ENCODE measurements around the gene POLDIP2. TPM values are rescaled to one million over a fixed set of nuclear protein-coding genes. Genes with fewer than 3 reads are reported as not detected.

Gene POLDIP2
- total RNA-seq, 2 donors from 2014 or later, result 78.2 to 91.2 TPM

GRCh38 chr17:28384281-28385036, 27.1 kb upstream of the POLDIP2 start:
- Mint-ChIP-seq H3K27ac (peak overlapping the region; percentile 14), H3K4me3 (peak overlapping the region; percentile 70 to 95), H3K27me3 (ENCODE audit: low read depth) (peaks cover 6% of the 10 kb centered on the region), H3K36me3 (ENCODE audit: insufficient read depth in 2 of 2) (peaks cover 0 to 5% of the 10 kb centered on the region in 2 donors), H3K9me3 (no peaks in the 10 kb centered on the region), H3K4me1 (ENCODE audit: low read depth) (peaks cover 36% of the 10 kb centered on the region)
- DNase-seq (peak; percentile 69 to 70), ATAC-seq (replicated peaks in 1 of 2) (peak; percentile 93 to 96)

- ATAC-seq (replicated peaks in 1 of 2), result no peak
- Mint-ChIP-seq H3K36me3 (ENCODE audit: insufficient read depth in 2 of 2) (peaks cover 0 to 2% of the 10 kb centered on the region in 2 donors), H3K4me3 (peak overlapping the region; percentile 31 to 46), H3K27ac (no peak overlapping the region), H3K9me3 (no peaks in the 10 kb centered on the region), H3K27me3 (ENCODE audit: low read depth) (peaks cover 6% of the 10 kb centered on the region), H3K4me1 (ENCODE audit: low read depth) (peaks cover 34% of the 10 kb centered on the region)
- peak; percentile 43 to 49 for DNase-seq
These were observed 24.0 kb upstream of the POLDIP2 start for GRCh38 chr17:28381141-28381825.

- no peaks in the 10 kb centered on the region for H3K9me3 Mint-ChIP-seq
- H3K36me3 Mint-ChIP-seq (ENCODE audit: insufficient read depth in 2 of 2), result peaks cover 0 to 2% of the 10 kb centered on the region in 2 donors
- no peak for ATAC-seq (replicated peaks in 1 of 2)
- peak overlapping the region in 1 of 2 donors; percentile 46 for H3K4me3 Mint-ChIP-seq
- no peak overlapping the region for H3K27ac Mint-ChIP-seq
- peaks cover 26% of the 10 kb centered on the region for H3K4me1 Mint-ChIP-seq (ENCODE audit: low read depth)
- DNase-seq, result no peak
- peaks cover 6% of the 10 kb centered on the region for H3K27me3 Mint-ChIP-seq (ENCODE audit: low read depth)
These were observed 22.8 kb upstream of the POLDIP2 start for GRCh38 chr17:28379814-28380801.

- H3K36me3 Mint-ChIP-seq (ENCODE audit: insufficient read depth in 2 of 2), result peaks cover 0 to 4% of the 10 kb centered on the region in 2 donors
- DNase-seq, result no peak
- peaks cover 22% of the 10 kb centered on the region for H3K4me1 Mint-ChIP-seq (ENCODE audit: low read depth)
- H3K27me3 Mint-ChIP-seq (ENCODE audit: low read depth), result no peaks in the 10 kb centered on the region
- no peak for ATAC-seq (replicated peaks in 1 of 2)
- peak overlapping the region; percentile 92 to 96 for H3K4me3 Mint-ChIP-seq
- no peaks in the 10 kb centered on the region for H3K9me3 Mint-ChIP-seq
- no peak overlapping the region for H3K27ac Mint-ChIP-seq
These were observed 15.6 kb upstream of the POLDIP2 start for GRCh38 chr17:28372945-28373274.

GRCh38 chr17:28372203-28372944, 15.0 kb upstream of the POLDIP2 start:
- H3K27ac Mint-ChIP-seq, result no peak overlapping the region

GRCh38 chr17:28371245-28372202, 14.2 kb upstream of the POLDIP2 start, which contains the start of gene SARM1:
SARM1 (plus strand) TSS chr17:28371694; CDS start chr17:28372033, 339 bp downstream.
- DNase-seq, result peak; percentile 90 to 93
- ATAC-seq (replicated peaks in 1 of 2), result peak; percentile 87 to 88
- Mint-ChIP-seq H3K36me3 (ENCODE audit: insufficient read depth in 2 of 2) (peaks cover 0 to 4% of the 10 kb centered on the region in 2 donors), H3K9me3 (no peaks in the 10 kb centered on the region), H3K27me3 (ENCODE audit: low read depth) (no peaks in the 10 kb centered on the region), H3K4me3 (peak within 1 kb of the TSS; percentile 92 to 96), H3K27ac (peak within 1 kb of the TSS; percentile 65), H3K4me1 (ENCODE audit: low read depth) (peaks cover 22% of the 10 kb centered on the region)

More at GRCh38 chr17:28372203-28372944, 15.0 kb upstream of the POLDIP2 start:
- H3K9me3 Mint-ChIP-seq, result no peaks in the 10 kb centered on the region
- DNase-seq (peak; percentile 31 to 36), ATAC-seq (replicated peaks in 1 of 2) (peak in 1 of 2 donors; percentile 8)
- peaks cover 22% of the 10 kb centered on the region for H3K4me1 Mint-ChIP-seq (ENCODE audit: low read depth)
- H3K27me3 Mint-ChIP-seq (ENCODE audit: low read depth), result no peaks in the 10 kb centered on the region
- H3K36me3 Mint-ChIP-seq (ENCODE audit: insufficient read depth in 2 of 2), result peaks cover 0 to 4% of the 10 kb centered on the region in 2 donors
- peak overlapping the region; percentile 92 to 96 for H3K4me3 Mint-ChIP-seq

GRCh38 chr17:28370744-28371103, 13.4 kb upstream of the POLDIP2 start:
- Mint-ChIP-seq H3K9me3 (no peaks in the 10 kb centered on the region), H3K27ac (peak overlapping the region; percentile 58)

GRCh38 chr17:28370035-28370743, 12.9 kb upstream of the POLDIP2 start, which contains the start of gene VTN:
VTN (minus strand) TSS chr17:28370307; CDS start chr17:28370203, 104 bp downstream.
- Mint-ChIP-seq H3K36me3 (ENCODE audit: insufficient read depth in 2 of 2) (peaks cover 0 to 4% of the 10 kb centered on the region in 2 donors), H3K9me3 (no peaks in the 10 kb centered on the region), H3K4me1 (ENCODE audit: low read depth) (peaks cover 22% of the 10 kb centered on the region), H3K4me3 (peak within 1 kb of the TSS; percentile 92 to 96), H3K27me3 (ENCODE audit: low read depth) (no peaks in the 10 kb centered on the region), H3K27ac (peak within 1 kb of the TSS; percentile 58)
- ATAC-seq (replicated peaks in 1 of 2), result no peak
- DNase-seq, result no peak

More at GRCh38 chr17:28370744-28371103, 13.4 kb upstream of the POLDIP2 start:
- no peaks in the 10 kb centered on the region for H3K27me3 Mint-ChIP-seq (ENCODE audit: low read depth)
- ATAC-seq (replicated peaks in 1 of 2) (no peak), DNase-seq (no peak)
- H3K36me3 Mint-ChIP-seq (ENCODE audit: insufficient read depth in 2 of 2), result peaks cover 0 to 4% of the 10 kb centered on the region in 2 donors
- peaks cover 22% of the 10 kb centered on the region for H3K4me1 Mint-ChIP-seq (ENCODE audit: low read depth)
- H3K4me3 Mint-ChIP-seq, result peak overlapping the region; percentile 92 to 96

- peaks cover 22% of the 10 kb centered on the region for H3K4me1 Mint-ChIP-seq (ENCODE audit: low read depth)
- no peak overlapping the region for H3K27ac Mint-ChIP-seq
- DNase-seq, result no peak
- H3K4me3 Mint-ChIP-seq, result no peak overlapping the region
- H3K27me3 Mint-ChIP-seq (ENCODE audit: low read depth), result no peaks in the 10 kb centered on the region
- no peaks in the 10 kb centered on the region for H3K9me3 Mint-ChIP-seq
- no peak for ATAC-seq (replicated peaks in 1 of 2)
- H3K36me3 Mint-ChIP-seq (ENCODE audit: insufficient read depth in 2 of 2), result peaks cover 0 to 4% of the 10 kb centered on the region in 2 donors
These were observed 12.3 kb upstream of the POLDIP2 start for GRCh38 chr17:28369684-28370034.

- peaks cover 22% of the 10 kb centered on the region for H3K4me1 Mint-ChIP-seq (ENCODE audit: low read depth)
- no peak overlapping the region for H3K4me3 Mint-ChIP-seq
- H3K9me3 Mint-ChIP-seq, result no peaks in the 10 kb centered on the region
- DNase-seq (no peak), ATAC-seq (replicated peaks in 1 of 2) (no peak)
- H3K27ac Mint-ChIP-seq, result no peak overlapping the region
- peaks cover 0 to 4% of the 10 kb centered on the region in 2 donors for H3K36me3 Mint-ChIP-seq (ENCODE audit: insufficient read depth in 2 of 2)
- H3K27me3 Mint-ChIP-seq (ENCODE audit: low read depth), result no peaks in the 10 kb centered on the region
These were observed 11.8 kb upstream of the POLDIP2 start for GRCh38 chr17:28368915-28369683.
